Glomerular endothelial cell (primary cell): Measurements from ENCODE around the gene SERPINB1. TPM values are rescaled to one million over a fixed set of nuclear protein-coding genes. Genes with fewer than 3 reads are reported as not detected.

Source experiments
- DNase-seq: peaks from one replicate; pipeline ENCODE4 v3.0.0-alpha.2; 2011; ENCODE audit warnings: low read depth, low spot score; ENCODE audit errors: extremely low read depth
- total RNA-seq: library from RNA; depleted of rRNA; stranded (reverse); fragments of >200 nt; gene quantifications from 2 replicates; pipeline ENCODE4 v1.2.3, GENCODE V29; 2015

Gene SERPINB1
- total RNA-seq, 1 donor from 2014 or later, result 25.0 TPM

DNA sequence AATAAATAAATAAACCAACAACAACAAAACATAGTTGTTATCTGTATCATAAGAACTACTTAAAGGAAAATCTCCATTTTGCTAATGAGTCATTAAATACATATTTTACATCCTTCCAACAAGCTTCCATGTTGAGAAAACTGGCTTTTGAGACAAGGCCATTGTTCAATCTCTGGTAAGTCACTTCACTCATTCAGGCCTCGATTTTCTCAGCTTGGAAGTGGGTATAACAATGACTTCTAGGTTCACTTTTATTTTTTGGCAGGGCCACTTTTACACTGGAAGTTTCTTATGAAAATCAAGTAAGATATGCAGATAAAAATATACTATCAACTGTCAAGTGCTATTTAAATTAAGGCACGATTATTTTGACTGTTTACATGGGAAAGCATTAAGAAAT, 46.5 kb downstream of the SERPINB1 start:
- DNase-seq, result no peak

DNA sequence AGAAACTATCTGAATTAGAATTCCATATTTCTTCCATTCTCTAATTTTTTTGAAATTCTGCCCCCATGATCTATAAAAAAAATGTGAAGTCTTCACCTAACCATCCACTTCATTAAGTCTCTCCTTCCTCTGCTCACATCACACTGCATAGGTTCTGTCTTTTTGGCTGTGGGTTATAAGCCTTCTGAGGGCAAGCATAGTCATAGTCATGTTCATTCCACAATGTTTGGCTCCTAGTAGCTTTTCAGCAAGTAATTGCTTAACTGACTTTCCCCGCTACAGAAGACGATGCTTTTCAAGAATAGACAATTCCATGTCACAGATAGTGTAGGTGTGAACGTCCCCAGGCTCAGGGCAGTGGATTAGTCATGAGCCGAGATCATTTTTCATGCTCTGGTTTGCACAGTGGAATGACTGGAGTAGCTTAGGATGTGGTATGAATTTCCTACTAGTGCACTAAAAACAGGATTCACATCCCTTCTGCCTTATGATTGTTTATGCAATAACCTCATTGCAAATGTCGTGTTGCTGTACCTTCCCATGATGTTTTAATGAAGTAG, 47.4 kb downstream of the SERPINB1 start:
- no peak for DNase-seq

DNA sequence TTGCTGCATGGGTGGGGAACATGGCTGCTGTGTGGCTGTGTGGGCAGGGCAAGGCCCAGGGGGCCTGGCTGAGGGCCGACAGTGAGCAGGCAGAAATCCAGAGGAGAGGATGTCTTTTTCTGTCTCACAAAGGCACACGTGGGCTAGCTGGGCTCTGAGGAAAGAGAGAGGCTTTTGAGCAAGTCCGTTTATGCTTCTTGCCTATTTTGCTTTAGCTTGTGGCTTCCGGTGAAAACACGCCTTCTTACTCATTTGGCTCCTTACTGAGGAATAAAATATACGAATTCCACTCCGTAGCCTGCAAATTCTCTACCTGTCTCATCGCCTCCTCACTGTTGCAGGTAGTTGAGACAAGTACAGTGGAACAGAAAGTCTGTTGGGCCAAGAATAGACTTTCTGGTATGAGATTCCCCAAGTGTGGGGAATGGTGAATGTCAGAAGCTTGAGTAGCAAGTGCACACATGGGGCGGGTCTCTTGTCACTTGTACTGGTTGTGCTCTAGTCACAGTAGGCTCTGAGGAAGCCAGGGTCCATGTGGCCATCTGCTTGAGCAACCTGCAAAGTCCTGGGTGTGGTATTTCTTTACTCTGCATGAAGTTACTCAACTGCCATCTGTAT, 48.0 kb downstream of the SERPINB1 start:
- DNase-seq, result no peak

DNA sequence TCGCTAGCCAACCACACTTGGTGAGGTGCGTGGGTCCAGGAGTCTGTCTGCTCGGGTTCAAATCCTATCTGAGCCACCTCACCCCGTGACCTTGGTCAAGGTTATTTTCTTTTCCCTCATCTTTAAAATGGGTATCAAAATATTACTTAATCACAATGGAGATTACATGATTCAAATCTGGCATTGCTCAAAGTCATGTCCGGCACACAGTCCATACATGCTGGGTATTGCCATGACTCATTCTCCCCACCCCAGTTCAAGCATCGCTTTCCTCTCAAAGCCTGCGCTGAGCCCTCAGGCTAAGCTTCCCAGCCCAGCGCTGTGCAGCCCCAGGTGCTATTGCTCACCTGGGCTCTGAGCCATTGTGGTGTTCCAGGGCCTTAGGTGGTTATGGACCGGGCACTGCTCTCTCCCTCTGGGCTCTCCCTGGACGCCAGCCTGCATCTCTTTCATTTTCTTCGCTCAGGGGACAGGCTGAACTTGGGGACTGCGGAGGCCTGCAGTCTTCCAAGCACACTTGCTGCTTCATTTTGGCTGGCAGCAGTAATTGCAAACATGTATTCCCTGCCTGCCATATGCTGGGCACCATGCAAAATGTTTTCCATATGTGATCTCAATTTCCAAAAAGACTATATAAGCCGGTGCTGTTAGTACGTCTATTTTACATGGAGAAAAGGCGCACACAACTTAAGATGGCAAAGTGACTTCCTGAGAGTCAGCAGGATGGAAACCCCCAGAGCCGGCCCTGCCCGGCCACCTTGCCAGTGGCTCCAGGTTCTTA, 49.1 kb downstream of the SERPINB1 start:
- DNase-seq, result no peak

DNA sequence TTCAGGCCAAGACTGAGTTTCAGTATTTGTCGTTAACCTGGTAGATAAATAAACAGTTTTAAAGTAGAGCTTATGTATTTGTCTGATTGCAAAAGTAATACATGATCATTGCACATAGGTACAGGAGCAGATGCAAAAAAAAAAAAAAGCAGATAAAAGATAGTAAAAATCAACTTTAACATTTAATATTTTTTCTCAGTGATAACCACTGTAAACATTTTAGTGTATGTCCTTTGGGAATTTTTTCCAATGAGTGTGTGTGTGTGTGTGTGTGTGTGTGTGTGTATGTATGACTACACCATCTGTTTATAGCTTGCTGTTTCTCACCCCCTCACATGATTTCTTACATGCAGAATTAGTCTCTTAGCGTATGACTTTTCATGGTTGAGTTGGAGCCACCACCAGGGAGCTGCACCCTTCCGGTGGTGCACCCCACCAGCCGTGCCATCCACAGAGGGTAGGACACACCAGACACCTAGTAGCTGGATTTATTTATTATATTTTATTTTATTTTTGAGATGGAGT, 50.2 kb downstream of the SERPINB1 start:
- DNase-seq, result no peak

DNA sequence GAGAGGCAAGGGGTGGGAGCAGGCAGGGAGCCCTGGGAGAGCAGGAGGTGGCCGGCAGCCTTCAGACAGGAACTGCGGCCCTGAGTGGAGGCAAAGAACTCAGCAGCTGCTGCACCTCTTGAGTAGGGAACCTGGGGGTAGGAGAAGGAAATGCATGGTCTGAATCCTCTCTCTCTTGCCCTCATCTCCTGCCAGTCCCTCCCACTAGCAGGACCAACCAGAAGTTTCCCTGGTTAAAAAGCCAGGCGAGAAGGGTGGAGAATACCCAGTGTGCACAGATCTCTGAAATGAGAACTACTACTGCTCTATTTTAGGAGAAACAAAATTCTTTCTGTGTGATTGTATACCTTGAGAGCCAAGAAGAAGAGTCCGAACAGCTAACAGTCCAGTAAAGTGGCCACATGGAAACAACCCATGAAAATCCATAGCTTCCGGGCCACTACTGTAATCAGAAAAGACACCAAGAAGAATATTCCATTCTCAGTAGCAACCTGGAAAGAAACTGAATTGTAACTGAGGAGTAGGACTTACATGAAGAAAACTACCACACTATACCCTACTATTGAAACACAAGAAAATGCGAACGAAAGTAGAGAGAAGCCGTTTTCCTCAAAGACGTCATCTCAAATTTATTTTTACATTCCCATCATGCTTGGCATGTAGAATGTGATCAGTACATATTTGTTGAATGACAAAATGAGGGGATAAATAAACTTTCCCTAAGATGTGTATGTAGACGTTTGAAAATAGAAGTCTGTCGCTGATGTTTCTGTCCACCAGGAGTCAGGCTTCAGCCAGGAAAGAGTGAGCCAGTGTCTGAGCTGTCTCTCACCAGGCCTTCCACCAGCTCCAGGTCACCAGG, 50.8 kb downstream of the SERPINB1 start:
- peak; percentile 70 for DNase-seq

DNA sequence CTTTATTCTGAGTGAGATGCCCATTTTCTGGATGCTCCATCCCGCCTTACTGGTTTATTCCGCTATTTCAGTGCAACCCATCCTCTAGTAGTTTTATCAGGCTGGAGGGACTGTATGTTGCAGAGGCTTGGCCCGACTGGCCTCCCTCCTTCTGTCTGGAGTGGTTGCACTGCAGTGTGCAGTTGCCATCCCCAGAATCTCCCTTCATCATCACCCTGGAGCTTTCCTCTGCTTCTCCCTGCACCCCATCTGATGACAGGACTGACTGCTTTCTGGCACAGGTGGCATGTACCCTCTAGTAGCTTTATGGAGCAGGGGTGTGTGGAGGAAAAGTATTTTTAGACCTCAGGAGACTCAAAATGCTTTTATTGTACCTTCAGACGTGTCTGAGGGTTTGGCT, 55.4 kb downstream of the SERPINB1 start:
- no peak for DNase-seq

DNA sequence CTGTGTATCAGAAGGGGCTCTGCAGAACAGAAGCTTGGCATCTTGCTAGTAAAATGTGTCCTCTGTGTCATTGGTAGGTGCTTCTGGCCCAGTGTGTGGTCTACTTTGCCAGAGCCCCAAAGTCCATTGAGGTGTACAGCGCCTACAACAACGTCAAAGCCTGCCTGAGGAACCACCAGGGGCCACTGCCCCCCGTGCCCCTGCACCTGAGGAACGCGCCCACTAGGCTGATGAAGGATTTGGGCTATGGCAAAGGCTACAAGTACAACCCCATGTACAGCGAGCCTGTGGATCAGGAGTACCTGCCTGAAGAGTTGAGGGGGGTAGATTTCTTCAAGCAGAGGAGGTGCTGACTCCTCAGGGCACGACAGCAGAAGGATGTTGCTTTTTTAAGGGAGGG, 56.7 kb downstream of the SERPINB1 start:
- DNase-seq, result no peak

DNA sequence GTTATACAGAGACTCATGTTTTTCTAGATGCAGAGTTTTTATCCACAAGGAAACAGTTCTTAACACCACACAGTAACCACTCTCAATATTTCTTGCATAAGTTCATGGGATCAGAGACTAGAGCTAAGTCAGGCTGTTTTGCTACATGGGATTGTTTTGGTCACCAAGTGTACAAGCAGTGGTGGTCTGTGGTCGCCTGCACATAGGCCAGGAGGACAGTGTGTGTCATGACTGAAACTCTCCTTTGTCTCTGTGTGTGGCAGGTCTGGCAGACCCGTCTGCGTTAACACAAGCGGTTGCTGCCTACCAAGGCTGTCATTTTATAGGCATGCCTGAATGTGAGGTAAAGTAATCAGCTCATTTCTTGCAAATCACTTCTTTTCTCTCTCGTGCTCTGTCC, 57.6 kb downstream of the SERPINB1 start:
- DNase-seq, result no peak

DNA sequence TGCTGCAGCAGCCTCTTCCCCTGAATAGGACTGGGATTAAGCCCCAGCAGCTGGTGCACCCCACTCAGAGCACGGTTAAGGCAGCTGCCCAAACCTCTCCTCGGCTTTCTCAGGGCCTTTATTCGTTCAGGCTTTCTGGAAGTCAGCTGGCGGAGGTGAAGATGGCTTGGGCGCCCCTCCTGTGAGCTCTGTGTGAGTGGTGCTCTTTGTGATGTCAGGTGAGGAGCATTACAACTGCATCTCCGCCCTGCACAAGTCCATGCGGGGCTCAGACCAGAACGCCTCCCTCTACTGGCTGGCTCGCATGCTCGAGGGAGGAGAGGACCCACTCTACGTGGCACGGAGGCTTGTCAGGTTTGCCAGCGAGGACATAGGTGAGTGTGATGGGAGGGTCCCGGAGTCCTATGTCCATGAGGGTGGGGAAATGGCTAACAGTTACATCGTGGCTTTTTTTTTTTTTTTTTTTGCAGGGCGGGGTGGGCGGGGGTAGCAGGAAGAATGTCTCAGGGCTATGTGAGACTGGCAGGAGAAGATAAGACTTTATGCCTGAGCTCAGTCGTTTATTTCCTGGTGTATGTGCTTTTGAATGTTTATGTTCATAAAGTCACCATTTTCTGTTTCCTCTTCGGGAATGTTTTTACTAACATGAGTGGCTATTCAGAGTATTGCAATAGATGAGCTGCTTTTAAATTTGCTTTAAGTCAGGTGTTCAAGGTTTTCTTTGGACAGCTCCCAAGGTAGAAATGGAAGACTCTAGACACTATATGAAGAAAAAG, 58.3 kb downstream of the SERPINB1 start:
- no peak for DNase-seq

DNA sequence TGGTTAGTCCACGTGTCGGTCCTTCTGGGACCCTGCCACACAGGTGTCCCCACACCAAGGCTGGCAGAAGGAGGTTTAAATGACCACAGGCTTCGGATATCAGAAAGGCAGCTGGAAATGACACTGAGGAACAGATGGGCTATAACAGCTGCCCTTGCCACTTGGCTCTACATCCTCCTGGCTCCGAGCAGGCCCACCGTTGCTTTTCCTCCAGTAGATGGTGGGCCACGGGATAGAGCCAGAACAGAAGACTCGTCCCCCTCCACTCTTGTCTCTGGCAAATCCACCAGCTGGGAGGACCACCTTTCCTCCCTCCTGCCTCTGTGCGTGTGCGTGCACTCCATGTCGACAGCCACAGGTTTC, 58.9 kb downstream of the SERPINB1 start:
- DNase-seq, result no peak

DNA sequence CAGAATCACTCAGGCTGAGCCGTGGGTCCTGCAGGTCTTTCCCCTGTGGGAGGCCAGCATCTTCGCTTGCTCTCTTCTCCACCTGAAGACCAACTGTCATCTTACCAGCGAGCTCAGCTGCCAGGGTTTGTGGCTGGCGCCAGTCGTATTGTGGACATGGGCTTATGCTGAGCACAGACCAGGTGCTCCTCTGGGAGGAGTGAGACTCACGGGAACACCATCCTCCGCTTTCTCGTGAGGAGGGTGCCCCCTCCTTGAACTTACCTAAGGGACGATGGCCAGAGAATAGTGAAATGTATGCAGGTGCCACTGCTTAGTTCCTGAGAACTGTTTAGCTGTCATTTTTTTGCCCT, 59.3 kb downstream of the SERPINB1 start:
- DNase-seq, result no peak

Other genes starting within 250 kb of the SERPINB1 start
- gene MYLK4, start 90.9 kb downstream of the SERPINB1 start, total RNA-seq, result 0.35 and 0.44 TPM in 2 replicates
- 57.6 and 71.6 TPM in 2 replicates for gene WRNIP1, start 76.5 kb downstream of the SERPINB1 start, total RNA-seq
- 97.6 and 146 TPM in 2 replicates for gene SERPINB9, start 61.4 kb upstream of the SERPINB1 start, total RNA-seq
- gene SERPINB6, start 129.7 kb upstream of the SERPINB1 start, total RNA-seq, result 202 and 219 TPM in 2 replicates
- gene NQO2, start 158.0 kb upstream of the SERPINB1 start, total RNA-seq, result 21.6 and 22.1 TPM in 2 replicates
- gene RIPK1, start 226.6 kb upstream of the SERPINB1 start, total RNA-seq, result 24.0 and 32.7 TPM in 2 replicates